ENCODE measurements around the gene CNPPD1.

- no peak for TF ChIP-seq POLR2A (IDR thresholded peaks at IDR 0.05; ENCODE audit: low read length)
- no peak for TF ChIP-seq GATA1 (IDR thresholded peaks at IDR 0.05; ENCODE audit: low read depth, low read length)
These were observed 3.5 kb downstream of the CNPPD1 start for GRCh38 chr2:219173176-219173575.
